ENCODE results near the gene CREB3.

- TF ChIP-seq, protein P1, sequence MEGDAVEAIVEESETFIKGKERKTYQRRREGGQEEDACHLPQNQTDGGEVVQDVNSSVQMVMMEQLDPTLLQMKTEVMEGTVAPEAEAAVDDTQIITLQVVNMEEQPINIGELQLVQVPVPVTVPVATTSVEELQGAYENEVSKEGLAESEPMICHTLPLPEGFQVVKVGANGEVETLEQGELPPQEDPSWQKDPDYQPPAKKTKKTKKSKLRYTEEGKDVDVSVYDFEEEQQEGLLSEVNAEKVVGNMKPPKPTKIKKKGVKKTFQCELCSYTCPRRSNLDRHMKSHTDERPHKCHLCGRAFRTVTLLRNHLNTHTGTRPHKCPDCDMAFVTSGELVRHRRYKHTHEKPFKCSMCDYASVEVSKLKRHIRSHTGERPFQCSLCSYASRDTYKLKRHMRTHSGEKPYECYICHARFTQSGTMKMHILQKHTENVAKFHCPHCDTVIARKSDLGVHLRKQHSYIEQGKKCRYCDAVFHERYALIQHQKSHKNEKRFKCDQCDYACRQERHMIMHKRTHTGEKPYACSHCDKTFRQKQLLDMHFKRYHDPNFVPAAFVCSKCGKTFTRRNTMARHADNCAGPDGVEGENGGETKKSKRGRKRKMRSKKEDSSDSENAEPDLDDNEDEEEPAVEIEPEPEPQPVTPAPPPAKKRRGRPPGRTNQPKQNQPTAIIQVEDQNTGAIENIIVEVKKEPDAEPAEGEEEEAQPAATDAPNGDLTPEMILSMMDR (conservative IDR thresholded peaks at IDR 0.05; ENCODE audit: low read depth, low read length) = no peak
- no peak for TF ChIP-seq USF2 (IDR thresholded peaks at IDR 0.05; ENCODE audit: low read depth, low read length)
- no peak for TF ChIP-seq CEBPB (IDR thresholded peaks at IDR 0.05; ENCODE audit: low read depth, low read length)
- no peak for TF ChIP-seq RAD21 (IDR thresholded peaks at IDR 0.05; ENCODE audit: low read length)
These were observed 20.7 kb upstream of the CREB3 start for GRCh38 chr9:35711501-35712428.

All from IMR-90 (cell line).